Lower leg skin (tissue), 4 donors: ENCODE data around the gene ZNF75A. TPM values are rescaled to one million over a fixed set of nuclear protein-coding genes. Genes with fewer than 3 reads are reported as not detected.

Experiments
- DNase-seq, 2 donors: peaks; one replicate each; pipeline ENCODE4 v3.0.0-alpha.2; 2019; ENCODE audit warnings: low spot score in 2 of 2
- H3K4me3 ChIP-seq: fragments of 200-600 bp; sonication (generic); 2 replicates; pipeline ENCODE4 v1.5.1; 2017; ENCODE audit warnings: mild to moderate bottlenecking, low read depth; ENCODE audit not compliant: poor library complexity, severe bottlenecking
- POLR2A ChIP-seq, 2 donors: fragments of 450-650 bp; IDR thresholded peaks; one replicate each; pipeline ENCODE4 v1.6.1; 2016 to 2017; ENCODE audit warnings: antibody characterized with exemption in 2 of 2, mild to moderate bottlenecking in 1 of 2, moderate library complexity in 1 of 2
- WGBS, 2 donors: methylation state at CpG; one replicate each; pipeline ENCODE4 v1.1.5; 2018; 5-methylcytosine and 5-hydroxymethylcytosine counted together
- intact Hi-C: fragments of 100-400 bp; cut with DNase I; formaldehyde crosslinking; loops from one replicate; pipeline ENCODE4 v1.15.0; 2023; ENCODE audit warnings: low total_unique reads
- total RNA-seq, 4 donors: library from RNA; depleted of rRNA; stranded (reverse); fragments of >200 nt; gene quantifications; one replicate each; pipeline ENCODE4 v1.1.0, GENCODE V29; 2016
- TF ChIP-seq, protein P1 (sequence below), 3 donors: fragments of 450-650 bp; IDR thresholded peaks; one replicate each; pipeline ENCODE4 v1.5.1; 2016; ENCODE audit warnings: antibody characterized with exemption in 3 of 3, mild to moderate bottlenecking in 3 of 3, moderate library complexity in 2 of 3

Gene ZNF75A
- total RNA-seq, 4 donors from 2014 or later: 13.3 to 23.5 (median 18.2) TPM

DNA sequence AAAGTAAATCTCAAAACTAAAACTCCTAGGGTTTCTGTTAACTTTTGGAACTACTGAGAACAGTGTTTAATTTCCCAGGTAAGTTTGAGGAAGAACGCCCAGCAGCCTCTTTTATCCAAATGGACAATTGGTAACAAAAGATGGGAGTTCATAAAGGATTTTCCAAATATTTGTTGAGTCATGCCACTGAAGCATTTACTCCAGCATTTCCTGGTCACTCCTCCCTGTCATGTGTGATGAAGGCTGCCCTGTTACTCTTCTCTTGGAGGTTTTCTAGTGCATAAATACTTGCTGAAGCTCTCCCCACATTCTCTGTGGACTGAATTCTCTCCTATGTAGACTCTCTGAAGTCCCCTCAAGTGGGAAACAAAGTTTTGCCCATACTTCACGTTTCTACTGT lies 16.5 kb downstream of the ZNF75A start:
- 63 to 79% methylated on average over 2 of the region's 2 CpGs for whole genome bisulfite sequencing, 2 donors
- TF ChIP-seq, protein P1, sequence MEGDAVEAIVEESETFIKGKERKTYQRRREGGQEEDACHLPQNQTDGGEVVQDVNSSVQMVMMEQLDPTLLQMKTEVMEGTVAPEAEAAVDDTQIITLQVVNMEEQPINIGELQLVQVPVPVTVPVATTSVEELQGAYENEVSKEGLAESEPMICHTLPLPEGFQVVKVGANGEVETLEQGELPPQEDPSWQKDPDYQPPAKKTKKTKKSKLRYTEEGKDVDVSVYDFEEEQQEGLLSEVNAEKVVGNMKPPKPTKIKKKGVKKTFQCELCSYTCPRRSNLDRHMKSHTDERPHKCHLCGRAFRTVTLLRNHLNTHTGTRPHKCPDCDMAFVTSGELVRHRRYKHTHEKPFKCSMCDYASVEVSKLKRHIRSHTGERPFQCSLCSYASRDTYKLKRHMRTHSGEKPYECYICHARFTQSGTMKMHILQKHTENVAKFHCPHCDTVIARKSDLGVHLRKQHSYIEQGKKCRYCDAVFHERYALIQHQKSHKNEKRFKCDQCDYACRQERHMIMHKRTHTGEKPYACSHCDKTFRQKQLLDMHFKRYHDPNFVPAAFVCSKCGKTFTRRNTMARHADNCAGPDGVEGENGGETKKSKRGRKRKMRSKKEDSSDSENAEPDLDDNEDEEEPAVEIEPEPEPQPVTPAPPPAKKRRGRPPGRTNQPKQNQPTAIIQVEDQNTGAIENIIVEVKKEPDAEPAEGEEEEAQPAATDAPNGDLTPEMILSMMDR (IDR thresholded peaks at IDR 0.05): no peak
- TF ChIP-seq POLR2A (IDR thresholded peaks at IDR 0.05): no peak
- no peak overlapping the region for H3K4me3 ChIP-seq
- intact Hi-C loops: no loop called here
- DNase-seq: no peak

DNA sequence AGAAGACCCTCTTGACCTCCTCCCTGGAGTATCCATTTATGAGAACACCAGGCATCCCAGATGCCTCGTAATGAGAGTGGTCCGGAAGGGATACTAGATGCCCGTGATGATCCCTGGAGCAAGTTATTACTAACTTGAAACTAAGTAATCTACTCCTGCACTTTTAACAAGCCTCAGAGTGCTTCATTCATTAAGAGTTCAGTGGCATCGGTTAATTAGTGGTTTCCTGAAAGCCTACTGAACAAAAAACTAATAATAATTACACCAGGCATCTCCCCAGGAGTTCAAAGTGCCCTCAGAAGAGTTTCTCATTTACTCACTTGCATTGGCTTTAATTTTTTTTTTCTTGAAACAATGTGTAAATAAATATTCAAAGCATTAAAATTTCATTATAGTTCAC lies 22.2 kb downstream of the ZNF75A start:
- intact Hi-C loops: no loop called here
- 81 to 84% methylated on average over 4 of the region's 4 CpGs for WGBS, 2 donors

DNA sequence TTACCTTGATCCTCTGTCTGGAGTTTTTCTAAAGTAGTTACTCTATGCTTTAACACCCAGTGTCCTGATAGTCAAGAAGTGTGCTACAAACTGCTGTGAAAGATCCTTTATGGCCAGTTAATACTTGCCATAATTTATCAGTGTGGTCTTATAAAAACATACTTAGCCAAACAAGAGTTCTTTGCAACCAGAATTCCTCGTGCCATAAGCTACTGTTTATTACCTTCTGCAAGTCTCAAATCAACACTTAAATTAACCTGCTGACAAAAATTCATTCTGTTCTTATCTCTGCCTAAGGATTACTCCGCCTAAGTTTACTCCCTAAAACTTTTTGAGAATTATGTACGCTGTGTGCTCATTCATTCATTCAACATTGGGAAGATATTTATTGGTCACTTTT lies 22.8 kb downstream of the ZNF75A start:
- 44 to 67% methylated on average over 3 of the region's 3 CpGs for WGBS, 2 donors
- intact Hi-C loops: no loop called here
- H3K4me3 ChIP-seq: no peak overlapping the region
- DNase-seq: no peak
- TF ChIP-seq, protein P1 (IDR thresholded peaks at IDR 0.05): no peak
- TF ChIP-seq POLR2A (IDR thresholded peaks at IDR 0.05): no peak

More for the DNA sequence above, 22.2 kb downstream of the ZNF75A start:
- no peak for TF ChIP-seq POLR2A (IDR thresholded peaks at IDR 0.05)
- TF ChIP-seq, protein P1 (IDR thresholded peaks at IDR 0.05): no peak
- no peak for DNase-seq
- H3K4me3 ChIP-seq: no peak overlapping the region

DNA sequence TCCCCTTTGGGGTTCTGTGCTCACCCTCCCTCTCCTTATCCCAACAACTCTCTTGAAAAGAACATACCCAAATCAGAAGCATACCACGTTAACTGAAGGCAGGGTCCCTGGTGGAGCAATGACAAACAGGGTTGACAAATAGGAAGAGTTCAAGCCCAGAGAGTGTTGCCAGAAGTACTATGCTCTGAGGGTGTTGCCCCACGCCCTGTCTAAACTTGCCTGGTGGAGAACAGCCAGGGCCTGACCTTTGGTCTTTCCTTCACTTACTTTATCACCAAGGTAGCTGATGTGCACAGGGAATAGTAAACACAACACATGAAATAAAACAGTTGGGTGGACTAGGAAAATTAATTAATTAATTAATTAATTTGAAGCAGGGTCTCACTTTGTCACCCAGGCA lies 23.3 kb downstream of the ZNF75A start:
- no peak overlapping the region for H3K4me3 ChIP-seq
- WGBS, 2 donors: 45 to 55% methylated on average over 2 of the region's 2 CpGs
- intact Hi-C loops: no loop called here
- TF ChIP-seq, protein P1 (IDR thresholded peaks at IDR 0.05): no peak
- no peak for TF ChIP-seq POLR2A (IDR thresholded peaks at IDR 0.05)
- DNase-seq: no peak

DNA sequence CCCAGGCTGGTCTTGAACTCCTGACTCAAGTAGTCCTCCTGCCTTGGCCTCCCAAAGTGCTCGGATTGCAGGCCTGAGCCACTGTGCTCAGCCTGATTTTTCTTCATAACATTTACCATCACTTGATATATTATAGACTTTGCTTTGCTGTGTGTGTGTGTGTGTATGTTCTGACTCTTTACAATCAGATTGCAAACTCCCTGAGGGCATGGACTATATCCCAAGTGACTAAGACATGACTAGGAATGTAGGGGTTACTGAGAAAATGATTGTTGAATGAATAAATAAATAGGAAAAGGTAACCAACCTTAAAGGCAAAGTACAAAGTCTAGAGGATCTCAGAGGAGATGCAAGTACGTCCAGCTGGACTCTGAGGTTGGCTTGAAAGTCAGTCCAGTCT lies 40.7 kb downstream of the ZNF75A start:
- no peak for DNase-seq
- H3K4me3 ChIP-seq: no peak overlapping the region
- WGBS, 2 donors: 57 to 61% methylated on average over 2 of the region's 2 CpGs
- TF ChIP-seq, protein P1 (IDR thresholded peaks at IDR 0.05): no peak
- TF ChIP-seq POLR2A (IDR thresholded peaks at IDR 0.05): no peak
- intact Hi-C loops: no loop called here

DNA sequence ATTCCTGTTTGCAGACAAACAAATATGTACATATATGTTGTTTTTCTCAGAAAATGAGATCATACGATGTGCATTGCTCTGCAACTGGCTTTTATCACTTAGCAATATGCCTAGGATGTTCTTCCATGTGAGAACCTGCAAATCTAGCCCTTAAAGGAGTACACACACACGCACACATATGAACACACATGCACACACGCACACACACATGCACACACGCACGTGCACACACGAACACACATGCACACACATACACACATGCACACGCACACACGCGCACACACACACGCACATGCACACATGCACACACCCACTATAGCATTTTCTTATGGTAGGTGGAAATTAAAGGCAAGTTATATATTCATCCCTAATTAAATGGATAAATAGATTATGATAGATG lies 42.3 kb downstream of the ZNF75A start:
- no peak overlapping the region for H3K4me3 ChIP-seq
- WGBS, 2 donors: 52 to 59% methylated on average over 10 of the region's 10 CpGs
- TF ChIP-seq POLR2A (IDR thresholded peaks at IDR 0.05): no peak
- TF ChIP-seq, protein P1 (IDR thresholded peaks at IDR 0.05): no peak
- intact Hi-C loops: no loop called here
- no peak for DNase-seq
